ENCODE measurements around the gene BTN2A1. TPM values are rescaled to one million over a fixed set of nuclear protein-coding genes. Genes with fewer than 3 reads are reported as not detected.

BTN2A1 gene
- total and polyA plus RNA-seq, 10 of the 15 experiments (the other 5 are each of a cell fraction or from before 2014, with no cell fraction given) = 8.2 to 28.0 (median 15.8) TPM

DNA sequence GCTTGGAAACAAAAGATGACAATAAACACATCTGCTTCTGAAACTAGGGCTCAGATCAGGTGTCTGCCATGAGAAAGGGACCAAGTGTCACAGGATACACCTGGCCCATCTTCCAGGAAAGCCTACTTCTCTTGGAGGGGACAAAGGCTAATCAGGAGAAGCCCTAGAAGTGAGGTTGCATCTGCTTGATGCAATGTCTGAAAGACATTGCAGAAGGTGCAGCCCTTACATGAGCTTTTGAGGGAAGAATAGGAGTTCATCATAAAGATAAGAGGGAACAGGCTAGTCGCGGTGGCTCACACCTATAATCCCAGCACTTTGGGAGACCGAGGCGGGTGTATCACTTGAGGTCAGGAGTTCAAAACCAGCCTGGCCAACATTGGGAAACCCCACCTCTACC lies 39.9 kb downstream of the BTN2A1 start (continued):
- TF ChIP-seq JUNB (IDR thresholded peaks at IDR 0.05) (no peak), SUPT20H (IDR thresholded peaks at IDR 0.05; ENCODE audit: borderline replicate concordance, control insufficient read depth, low read depth, low read length) (no peak), CBFB (IDR thresholded peaks at IDR 0.05; ENCODE audit: low read depth) (no peak), BRCA1 (IDR thresholded peaks at IDR 0.05; ENCODE audit: low read depth, low read length) (no peak), ZBTB33 (IDR thresholded peaks at IDR 0.05) (no peak), KAT2A (conservative IDR thresholded peaks at IDR 0.05; ENCODE audit: control insufficient read depth, low read depth, low read length) (no peak), IRF4 (IDR thresholded peaks at IDR 0.05; ENCODE audit: low read depth, low read length) (no peak), JUND (IDR thresholded peaks at IDR 0.05; ENCODE audit: low read depth, low read length) (no peak)
- TF ChIP-seq, protein P1, sequence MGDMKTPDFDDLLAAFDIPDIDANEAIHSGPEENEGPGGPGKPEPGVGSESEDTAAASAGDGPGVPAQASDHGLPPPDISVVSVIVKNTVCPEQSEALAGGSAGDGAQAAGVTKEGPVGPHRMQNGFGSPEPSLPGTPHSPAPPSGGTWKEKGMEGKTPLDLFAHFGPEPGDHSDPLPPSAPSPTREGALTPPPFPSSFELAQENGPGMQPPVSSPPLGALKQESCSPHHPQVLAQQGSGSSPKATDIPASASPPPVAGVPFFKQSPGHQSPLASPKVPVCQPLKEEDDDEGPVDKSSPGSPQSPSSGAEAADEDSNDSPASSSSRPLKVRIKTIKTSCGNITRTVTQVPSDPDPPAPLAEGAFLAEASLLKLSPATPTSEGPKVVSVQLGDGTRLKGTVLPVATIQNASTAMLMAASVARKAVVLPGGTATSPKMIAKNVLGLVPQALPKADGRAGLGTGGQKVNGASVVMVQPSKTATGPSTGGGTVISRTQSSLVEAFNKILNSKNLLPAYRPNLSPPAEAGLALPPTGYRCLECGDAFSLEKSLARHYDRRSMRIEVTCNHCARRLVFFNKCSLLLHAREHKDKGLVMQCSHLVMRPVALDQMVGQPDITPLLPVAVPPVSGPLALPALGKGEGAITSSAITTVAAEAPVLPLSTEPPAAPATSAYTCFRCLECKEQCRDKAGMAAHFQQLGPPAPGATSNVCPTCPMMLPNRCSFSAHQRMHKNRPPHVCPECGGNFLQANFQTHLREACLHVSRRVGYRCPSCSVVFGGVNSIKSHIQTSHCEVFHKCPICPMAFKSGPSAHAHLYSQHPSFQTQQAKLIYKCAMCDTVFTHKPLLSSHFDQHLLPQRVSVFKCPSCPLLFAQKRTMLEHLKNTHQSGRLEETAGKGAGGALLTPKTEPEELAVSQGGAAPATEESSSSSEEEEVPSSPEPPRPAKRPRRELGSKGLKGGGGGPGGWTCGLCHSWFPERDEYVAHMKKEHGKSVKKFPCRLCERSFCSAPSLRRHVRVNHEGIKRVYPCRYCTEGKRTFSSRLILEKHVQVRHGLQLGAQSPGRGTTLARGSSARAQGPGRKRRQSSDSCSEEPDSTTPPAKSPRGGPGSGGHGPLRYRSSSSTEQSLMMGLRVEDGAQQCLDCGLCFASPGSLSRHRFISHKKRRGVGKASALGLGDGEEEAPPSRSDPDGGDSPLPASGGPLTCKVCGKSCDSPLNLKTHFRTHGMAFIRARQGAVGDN (IDR thresholded peaks at IDR 0.05) = no peak
- TF ChIP-seq, protein P2, sequence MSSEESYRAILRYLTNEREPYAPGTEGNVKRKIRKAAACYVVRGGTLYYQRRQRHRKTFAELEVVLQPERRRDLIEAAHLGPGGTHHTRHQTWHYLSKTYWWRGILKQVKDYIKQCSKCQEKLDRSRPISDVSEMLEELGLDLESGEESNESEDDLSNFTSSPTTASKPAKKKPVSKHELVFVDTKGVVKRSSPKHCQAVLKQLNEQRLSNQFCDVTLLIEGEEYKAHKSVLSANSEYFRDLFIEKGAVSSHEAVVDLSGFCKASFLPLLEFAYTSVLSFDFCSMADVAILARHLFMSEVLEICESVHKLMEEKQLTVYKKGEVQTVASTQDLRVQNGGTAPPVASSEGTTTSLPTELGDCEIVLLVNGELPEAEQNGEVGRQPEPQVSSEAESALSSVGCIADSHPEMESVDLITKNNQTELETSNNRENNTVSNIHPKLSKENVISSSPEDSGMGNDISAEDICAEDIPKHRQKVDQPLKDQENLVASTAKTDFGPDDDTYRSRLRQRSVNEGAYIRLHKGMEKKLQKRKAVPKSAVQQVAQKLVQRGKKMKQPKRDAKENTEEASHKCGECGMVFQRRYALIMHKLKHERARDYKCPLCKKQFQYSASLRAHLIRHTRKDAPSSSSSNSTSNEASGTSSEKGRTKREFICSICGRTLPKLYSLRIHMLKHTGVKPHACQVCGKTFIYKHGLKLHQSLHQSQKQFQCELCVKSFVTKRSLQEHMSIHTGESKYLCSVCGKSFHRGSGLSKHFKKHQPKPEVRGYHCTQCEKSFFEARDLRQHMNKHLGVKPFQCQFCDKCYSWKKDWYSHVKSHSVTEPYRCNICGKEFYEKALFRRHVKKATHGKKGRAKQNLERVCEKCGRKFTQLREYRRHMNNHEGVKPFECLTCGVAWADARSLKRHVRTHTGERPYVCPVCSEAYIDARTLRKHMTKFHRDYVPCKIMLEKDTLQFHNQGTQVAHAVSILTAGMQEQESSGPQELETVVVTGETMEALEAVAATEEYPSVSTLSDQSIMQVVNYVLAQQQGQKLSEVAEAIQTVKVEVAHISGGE (CRISPR knock-in tag; IDR thresholded peaks at IDR 0.05) = no peak

Measured in GM12878 (cell line).